Stimulated activated CD4-positive, alpha-beta T cell treated with anti-CD3 and anti-CD28 coated beads, Interleukin-1b, Interleukin-23, amount 100 ng/mL, for 48 hours (primary cell): ENCODE data around the gene PRKAR1B.

Experiments
- DNase-seq: peaks from one replicate; pipeline ENCODE4 v3.0.0-alpha.2; 2020

PRKAR1B gene

DNA sequence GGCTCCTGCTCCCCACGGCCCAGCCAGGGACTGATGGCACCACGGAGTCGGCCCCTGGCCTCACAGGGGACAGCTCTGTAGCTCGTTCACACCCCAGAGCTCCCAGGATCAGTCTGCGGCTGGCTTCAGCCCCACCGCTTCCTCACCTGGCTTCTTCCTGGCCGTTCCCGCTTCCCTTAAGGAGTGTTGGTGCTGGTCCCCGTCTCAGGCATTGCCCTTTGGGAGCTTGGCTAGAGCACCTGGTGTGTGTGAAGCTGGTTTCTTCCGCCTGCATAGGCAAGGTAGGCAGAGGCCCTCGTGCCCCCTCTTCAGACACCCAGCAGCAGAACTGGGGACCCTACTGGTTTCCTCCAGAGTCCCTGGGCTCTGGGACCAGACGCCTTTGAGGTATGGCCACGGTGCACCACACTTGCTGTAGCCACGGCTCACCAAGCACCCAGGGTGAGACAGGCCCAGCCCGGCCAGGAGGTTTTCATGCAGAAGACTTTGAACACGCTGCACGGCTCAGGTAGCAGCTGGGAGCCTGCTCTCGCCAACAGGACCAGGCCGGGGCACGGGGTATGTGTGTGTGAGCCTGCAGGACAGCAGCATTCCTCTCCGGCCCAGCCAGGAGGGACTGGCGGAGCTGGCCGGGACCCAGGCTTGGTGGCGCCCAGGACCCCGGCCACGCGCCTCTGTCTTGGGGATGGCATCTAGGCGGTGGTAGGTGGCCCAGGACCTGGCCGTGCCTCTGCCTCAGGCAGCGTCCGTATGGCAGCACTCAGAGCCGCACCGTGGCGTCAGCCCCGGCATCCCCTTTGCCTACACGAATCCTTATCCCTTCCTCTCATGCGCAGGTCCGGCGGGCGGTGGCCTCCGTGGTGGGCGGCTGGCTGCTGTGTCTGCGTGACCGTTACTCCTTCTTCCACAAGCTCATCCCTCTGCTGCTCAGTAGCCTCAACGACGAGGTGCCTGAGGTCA lies 13.2 kb upstream of the PRKAR1B start:
- no peak for DNase-seq

DNA sequence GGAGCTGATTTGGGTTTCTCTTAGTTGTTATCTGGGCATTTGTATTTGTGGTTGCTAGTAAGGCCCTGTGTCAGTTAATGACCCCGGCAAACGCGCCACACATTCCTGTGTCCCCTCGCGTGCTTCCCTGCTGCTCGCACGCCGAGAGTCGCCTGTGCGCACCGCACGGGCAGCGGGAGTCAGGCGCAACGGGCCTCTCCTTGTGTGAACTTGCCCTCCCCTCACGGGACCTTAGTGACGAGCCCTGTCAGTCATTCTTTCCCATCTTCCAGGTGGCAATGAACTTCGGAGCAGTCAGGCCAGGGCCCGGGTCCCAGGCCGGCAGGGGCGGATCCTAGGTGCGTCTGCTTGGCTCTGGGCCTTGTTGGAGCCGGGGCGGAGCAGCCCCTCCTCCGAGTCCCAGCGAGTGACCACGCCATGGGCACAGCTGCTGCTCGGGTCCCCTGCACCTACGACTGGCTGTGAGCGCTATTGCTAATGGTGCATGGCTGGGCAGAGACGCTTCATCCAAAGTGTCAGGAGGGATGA lies 12.4 kb upstream of the PRKAR1B start:
- no peak for DNase-seq

- no peak for DNase-seq
Observed at GRCh38 chr7:738723-739454, 11.8 kb upstream of the PRKAR1B start.

GRCh38 chr7:738241-738640 lies 11.2 kb upstream of the PRKAR1B start:
- DNase-seq, result no peak

DNA sequence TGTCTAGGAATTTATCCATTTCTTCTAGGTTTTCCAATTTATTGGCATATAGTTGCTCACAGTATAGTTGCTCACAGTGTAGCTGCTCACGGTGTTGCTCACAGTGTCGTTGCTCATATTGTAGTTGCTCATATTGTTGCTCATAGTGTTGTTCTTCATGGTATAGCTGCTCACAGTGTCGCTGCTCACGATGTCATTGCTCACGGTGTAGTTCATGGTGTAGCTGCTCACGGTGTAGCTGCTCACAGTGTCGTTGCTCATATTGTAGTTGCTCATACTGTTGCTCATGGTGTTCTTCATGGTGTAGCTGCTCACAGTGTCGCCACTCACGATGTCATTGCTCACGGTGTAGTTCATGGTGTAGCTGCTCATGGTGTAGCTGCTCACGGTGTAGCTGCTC lies 7.7 kb upstream of the PRKAR1B start:
- DNase-seq, result no peak

- DNase-seq, result no peak
Observed at GRCh38 chr7:734214-734613, 7.1 kb upstream of the PRKAR1B start.

GRCh38 chr7:732556-732955 lies 5.5 kb upstream of the PRKAR1B start:
- no peak for DNase-seq

DNA sequence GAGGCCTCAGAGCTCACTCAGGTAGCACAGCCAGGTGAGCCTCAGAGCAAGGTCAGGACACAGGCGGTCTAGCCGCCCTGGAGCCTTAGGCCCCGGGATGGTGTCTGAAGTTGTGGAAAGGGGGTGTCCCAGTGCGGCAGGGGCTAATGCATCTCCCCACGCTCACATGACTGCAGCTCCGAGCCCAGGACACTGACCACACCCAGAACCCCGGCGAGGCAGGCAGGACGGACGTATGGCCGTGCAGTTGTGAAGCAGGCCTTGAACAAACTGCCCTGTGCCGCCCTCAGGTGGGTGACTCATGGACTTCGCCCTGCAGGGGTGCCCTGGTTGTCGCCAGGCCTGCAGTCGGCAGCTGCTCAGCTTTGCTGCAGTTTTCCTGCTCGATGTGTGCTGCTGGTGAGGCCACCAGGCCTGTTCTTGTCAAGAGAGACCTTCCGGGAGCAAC lies 5.0 kb upstream of the PRKAR1B start:
- no peak for DNase-seq

DNA sequence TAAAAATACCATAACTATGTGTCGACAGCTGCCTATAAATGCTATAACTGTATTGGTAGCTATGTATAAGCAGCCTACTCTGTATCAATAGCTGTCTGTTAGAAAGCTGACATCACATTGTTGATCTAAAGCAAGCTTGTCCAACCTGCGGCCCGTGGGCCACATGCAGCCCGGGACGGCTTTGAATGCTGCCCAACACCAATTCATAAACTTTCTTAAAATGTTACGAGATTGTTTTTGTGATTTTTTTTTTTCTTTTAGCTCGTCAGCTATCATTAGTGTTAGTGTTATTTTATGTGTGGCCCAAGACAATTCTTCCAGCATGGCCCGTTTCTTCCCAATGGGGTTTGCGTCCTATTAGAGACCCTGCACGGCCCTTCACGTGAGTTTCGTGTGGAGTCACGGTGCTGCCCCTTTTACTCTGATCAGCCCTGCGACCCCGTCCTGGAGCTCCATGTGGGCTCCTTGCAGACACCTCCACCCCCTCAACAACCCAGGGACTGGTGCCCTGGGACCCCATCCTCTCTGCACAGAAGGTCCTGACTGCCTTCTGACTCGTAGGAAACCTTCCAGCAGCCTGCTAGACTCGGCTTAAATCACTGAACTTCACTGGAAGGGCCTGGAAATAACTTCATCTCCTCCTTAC lies 4.5 kb upstream of the PRKAR1B start:
- no peak for DNase-seq

DNA sequence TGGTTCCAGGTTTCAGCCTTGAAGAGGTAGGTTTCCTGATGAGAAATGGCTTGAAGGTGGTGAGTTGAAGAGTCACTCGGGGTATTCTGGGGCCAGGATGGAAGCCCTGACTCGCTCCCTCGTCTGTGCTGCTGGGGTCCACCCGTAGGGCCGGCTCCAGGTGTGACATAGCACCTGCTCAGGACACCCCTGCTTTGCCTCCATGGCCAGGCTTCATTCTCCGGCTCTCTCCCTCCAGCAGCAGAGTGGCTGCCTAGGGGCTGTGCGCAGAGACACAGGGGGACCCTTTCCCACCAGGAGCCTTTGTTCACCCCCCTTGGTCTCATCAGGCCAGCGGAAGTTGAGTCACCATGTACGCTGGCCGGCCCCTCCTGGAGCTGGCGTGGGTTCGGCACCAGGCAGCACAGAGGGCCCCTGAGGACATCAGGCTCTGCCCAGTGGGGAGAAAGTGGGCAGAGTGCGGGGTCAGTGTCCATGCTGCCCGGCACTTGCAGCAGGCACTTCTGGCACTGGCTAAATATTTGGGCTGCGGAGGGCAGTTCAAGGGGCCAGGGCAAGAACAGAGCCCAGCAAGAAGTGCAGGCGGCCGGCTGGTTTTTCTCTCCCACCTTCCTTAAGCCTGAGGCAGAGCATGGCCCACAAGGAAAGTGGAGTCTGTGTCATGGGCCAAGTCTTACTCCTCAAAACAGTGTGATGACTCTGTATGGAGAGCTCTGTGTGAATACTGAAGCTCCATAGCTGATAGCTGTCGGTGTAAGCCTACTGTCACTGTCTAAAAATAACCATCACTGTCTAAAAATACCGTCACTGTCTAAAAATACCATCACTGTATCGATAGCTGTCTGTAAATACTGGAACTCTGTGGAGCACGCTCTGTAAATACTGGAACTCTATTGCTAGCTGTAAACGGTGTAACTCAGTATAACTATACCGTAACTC lies 3.7 kb upstream of the PRKAR1B start:
- no peak for DNase-seq

- no peak for DNase-seq
Observed at GRCh38 chr7:729140-730000, 2.3 kb upstream of the PRKAR1B start.

DNA sequence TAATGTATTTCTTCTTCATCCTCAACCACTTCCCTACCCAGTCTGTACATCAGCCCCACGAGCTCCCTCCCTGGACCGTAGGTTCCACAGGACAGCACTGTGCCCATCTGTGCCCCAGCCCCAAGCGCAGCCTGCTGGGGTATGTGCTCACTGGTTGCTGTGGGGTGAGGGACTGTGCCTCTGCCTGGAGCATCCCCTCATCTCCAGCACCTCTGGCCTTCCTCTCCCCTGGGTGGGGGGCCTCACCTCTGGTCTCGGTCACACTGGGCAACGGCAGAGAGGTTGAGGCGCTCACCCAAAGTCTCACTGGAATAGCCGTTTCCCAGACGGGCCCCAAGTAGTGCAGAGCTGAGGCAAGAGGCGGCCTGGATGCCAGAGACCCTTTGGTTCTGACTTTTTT lies 1.5 kb upstream of the PRKAR1B start:
- DNase-seq, result no peak

DNA sequence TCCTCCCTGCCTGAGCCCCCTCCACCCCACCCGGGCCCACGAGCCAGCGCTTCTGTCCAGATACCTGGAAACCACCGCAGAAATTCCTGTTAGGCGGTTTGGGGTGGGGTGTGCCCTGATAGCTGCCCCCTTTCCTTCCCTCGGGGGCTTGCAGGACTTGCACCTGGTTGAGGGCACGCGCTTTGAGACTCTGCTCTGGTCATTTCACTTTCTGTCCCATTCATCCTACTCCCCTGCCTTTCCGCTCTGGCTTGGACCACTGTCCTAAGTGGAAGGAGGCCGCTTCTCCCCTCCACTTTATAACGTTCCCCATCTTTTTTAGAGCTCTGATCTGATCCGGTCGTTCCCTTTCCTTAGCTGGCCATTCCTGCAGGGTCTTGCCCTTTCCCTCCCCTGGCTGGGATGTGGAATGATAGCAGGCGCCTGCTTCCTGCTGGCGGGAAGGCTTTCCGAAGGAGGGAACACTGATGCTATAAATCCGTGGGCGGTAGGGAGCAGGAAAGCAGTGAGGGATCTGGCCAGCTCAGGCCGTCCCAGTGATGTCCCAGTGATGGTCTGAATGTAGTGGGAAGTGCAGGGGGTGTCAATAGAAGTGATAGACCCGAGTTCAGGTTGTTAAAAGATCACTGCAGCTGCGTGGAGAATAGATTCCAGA lies 852 bp upstream of the PRKAR1B start:
- no peak for DNase-seq

DNA sequence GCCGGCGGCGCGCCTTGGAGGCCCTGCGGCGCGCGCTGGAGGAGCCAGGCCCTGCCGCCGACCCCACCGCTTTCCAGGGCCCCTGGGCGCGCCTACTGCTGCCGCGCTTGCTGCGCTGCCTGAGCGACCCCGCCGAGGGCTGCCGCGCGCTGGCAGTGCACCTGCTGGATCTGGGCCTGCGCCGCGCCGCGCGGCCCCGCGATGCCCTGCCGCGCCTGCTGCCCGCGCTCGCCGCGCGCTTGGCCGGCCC lies 302 bp downstream of the PRKAR1B start:
- no peak for DNase-seq

GRCh38 chr7:726084-726853 lies 812 bp downstream of the PRKAR1B start, which contains the start of gene DNAAF5:
DNAAF5 (plus strand) TSS chr7:726699; CDS start chr7:726721, 22 bp downstream.
- peak; percentile 88 for DNase-seq

DNA sequence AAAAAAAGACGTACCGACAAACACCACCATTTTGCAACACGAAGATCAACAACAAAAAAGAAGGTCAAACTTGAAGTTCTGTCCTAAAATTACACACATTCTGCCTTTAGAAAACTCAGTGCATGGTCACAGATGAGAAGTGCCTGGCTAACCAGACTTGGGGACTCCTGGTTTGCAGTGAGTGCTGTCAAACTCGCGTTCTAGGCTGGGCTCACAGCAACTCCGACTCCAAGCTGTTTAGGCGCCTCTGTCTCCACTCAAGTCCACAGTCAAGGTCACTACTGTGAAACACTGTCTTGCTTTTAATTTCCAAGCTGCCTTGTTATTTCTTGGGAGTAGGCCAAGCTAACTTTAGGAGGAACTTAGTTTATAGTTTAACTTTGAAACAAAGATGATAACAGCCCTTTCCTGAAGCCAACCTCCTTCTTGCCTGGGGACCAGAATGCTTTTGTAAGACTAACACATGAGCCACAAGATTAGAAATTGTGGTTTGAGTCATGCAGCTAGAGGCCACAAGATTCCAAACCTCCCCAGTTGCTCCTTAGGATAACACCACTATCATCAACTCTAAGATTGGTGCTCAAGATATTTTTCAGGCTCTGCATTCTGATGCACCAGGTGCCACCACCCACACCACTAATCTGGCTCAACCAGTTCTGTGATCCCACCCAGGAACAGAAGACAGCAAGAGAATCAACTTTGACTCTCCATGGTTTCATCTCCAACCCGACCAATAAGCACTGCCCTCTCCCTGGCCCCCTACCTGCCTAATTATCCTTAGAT lies 1.7 kb downstream of the PRKAR1B start:
- DNase-seq, result no peak

GRCh38 chr7:724298-724697 lies 2.8 kb downstream of the PRKAR1B start:
- no peak for DNase-seq

GRCh38 chr7:723541-723940 lies 3.5 kb downstream of the PRKAR1B start:
- DNase-seq, result no peak

- DNase-seq, result no peak
Observed at GRCh38 chr7:721619-722248, 5.3 kb downstream of the PRKAR1B start.
